ENCODE measurements around the gene SERPINB1.
"Not testable (repeated sequence)": the region's sequence is repeated elsewhere in the genome, so short reads cannot be mapped to it uniquely, and the experiment has no call there.

GRCh38 chr6:2860706-2861059, 19.0 kb upstream of the SERPINB1 start:
- not testable (repeated sequence) for TF ChIP-seq CTCF, POLR2A (IDR thresholded peaks at IDR 0.05)

All from adrenal gland (tissue), 5 donors.